Posterior cingulate gyrus (tissue), 11 donors: ENCODE data around the gene IFNGR2.
"Not testable (repeated sequence)": the region's sequence is repeated elsewhere in the genome, so short reads cannot be mapped to it uniquely, and the experiment has no call there.

Experiments used
- DNase-seq, 10 donors: peaks; one replicate each; pipeline versions ENCODE4 v3.0.0 to v3.0.0-alpha.2; 2020 to 2021; ENCODE audit warnings: mixed read lengths in 3 of 10
- intact Hi-C: fragments of 100-400 bp; cut with DNase I; formaldehyde crosslinking; loops from one replicate; pipeline ENCODE4 v1.15.1; 2023

The IFNGR2 gene, protein sequence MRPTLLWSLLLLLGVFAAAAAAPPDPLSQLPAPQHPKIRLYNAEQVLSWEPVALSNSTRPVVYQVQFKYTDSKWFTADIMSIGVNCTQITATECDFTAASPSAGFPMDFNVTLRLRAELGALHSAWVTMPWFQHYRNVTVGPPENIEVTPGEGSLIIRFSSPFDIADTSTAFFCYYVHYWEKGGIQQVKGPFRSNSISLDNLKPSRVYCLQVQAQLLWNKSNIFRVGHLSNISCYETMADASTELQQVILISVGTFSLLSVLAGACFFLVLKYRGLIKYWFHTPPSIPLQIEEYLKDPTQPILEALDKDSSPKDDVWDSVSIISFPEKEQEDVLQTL

GRCh38 chr21:33403128-33403785, at the start of gene IFNGR2:
Gene IFNGR2 (plus strand): TSS chr21:33403413. CDS start chr21:33403544, 131 bp downstream.
- intact Hi-C loops: no loop called here
- DNase-seq: peak in 4 of 10 donors; percentile 27 to 89 (median 29)

- intact Hi-C loops: no loop called here
Measured at GRCh38 chr21:33355355-33355754, 47.9 kb upstream of the IFNGR2 start.

DNA sequence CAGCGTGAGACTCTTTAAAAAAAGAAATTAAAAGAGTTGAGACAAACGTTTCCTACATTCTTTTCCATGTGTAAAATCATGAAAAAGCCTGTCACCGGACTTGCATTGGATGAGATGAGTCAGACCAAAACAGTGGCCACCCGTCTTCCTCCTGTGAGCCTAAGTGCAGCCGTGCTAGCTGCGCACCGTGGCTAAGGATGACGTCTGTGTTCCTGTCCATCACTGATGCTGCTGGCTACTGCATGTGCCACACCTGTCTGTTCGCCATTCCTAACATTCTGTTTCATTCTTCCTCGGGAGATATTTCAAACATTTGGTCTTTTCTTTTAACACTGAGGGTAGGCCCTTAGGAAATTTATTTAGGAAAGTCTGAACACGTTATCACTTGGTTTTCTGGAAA, 47.2 kb upstream of the IFNGR2 start:
- intact Hi-C loops: no loop called here
- DNase-seq: no peak

More at GRCh38 chr21:33355355-33355754, 47.9 kb upstream of the IFNGR2 start:
- DNase-seq: no peak

GRCh38 chr21:33357177-33357576, 46.0 kb upstream of the IFNGR2 start:
- intact Hi-C loops: no loop called here
- DNase-seq: no peak

DNA sequence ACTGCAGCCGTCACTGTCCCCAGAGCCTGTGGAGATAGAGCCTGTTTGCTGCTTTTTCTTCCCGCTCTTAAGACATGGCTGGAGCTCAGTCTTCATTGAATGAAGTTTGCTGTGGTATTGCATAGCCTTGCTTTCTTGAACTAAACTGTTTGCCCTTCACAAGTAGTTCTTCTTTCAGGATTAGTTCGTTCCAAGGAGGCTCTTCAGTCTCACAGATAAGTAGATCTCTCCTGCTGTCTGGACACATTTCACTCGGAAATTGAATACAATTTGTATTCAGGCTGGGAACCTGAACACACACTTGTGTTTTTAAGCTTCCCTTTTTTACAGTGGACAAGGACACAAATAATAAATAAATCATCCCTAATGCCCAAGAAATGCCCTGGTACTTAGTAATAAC, 43.8 kb upstream of the IFNGR2 start:
- no peak for DNase-seq
- intact Hi-C loops: no loop called here

DNA sequence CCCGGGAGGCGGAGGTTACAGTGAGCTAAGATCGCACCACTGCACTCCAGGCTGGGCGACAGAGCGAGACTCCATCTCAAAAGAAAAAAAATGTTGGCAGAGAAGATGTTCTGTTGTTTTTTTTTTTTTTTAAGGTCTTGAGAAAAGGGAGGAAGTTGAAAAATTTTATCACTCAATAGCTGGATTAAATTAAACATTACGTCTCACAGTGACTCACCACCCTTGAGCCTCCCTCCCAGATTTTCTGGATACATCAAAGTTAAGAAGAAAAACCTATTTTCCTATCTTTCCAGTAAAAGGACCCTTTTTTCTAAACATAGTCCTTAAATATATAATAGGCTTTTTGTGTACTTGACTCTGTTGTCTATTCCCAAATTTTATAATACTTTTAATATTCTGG, 42.9 kb upstream of the IFNGR2 start:
- no peak for DNase-seq
- intact Hi-C loops: loop anchor here (2.0 kb wide), 1 partner anchor 85 kb away; no protein-coding TSS in a partner anchor

- DNase-seq: peak; percentile 42 to 94 (median 76)
- intact Hi-C loops: loop anchor here (1.0 to 2.0 kb wide), 2 partner anchors 84 to 161 kb away; no protein-coding TSS in a partner anchor
Measured at GRCh38 chr21:33360881-33361602, 42.2 kb upstream of the IFNGR2 start.

- no peak for DNase-seq
- intact Hi-C loops: no loop called here
Measured at GRCh38 chr21:33362044-33362555, 41.1 kb upstream of the IFNGR2 start.

DNA sequence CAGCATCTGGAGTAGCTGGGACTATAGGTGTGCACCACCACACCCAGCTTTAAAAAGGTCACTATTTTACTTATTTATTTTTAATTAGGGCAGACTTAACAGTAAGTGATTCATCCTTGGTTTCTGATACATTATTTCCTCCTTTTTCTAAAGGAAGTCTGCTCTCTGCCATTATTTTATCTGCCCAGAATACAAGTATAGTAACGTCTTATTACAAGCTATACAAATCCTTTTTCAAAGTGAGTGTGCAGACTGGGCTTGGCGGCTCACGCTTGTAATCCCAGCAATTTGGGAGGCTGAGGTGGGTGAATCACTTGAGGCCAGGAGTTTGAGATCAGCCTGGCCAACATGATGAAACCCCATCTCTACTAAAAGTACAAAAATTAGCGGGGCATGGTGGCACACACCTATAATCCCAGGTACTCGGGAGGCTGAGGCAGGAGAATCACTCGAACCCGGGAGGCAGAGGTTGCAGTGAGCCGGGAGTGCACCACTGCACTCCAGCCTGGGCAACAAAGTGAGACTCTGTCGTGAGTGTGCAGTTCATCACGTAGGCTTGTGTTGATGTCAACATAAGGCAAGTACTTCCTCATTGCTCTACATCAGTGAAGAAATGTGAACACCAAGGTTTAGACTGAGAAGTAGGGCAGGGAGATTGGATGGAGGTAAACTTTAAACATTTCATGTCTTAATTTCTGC, 39.2 kb upstream of the IFNGR2 start:
- intact Hi-C loops, DNase-seq: not testable (repeated sequence)

DNA sequence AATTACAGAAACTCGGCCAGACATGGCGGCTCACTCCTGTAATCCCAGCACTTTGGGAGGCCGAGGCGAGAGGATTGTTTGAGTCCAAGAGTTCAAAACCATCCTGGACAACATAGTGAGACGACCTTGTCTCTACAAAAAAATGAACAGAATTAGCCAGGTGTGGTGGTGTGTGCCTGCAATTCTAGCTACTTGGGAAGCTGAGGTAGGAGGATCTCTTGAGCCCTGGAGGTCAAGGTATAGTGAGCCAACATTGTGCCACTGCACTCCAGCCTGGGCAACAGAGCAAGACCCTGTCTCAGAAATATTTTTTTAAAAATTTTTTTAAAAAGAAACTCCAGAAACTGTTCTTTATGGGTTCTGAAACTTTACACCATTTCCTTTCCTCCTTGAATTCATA, 38.4 kb upstream of the IFNGR2 start:
- no peak for DNase-seq
- intact Hi-C loops: no loop called here

DNA sequence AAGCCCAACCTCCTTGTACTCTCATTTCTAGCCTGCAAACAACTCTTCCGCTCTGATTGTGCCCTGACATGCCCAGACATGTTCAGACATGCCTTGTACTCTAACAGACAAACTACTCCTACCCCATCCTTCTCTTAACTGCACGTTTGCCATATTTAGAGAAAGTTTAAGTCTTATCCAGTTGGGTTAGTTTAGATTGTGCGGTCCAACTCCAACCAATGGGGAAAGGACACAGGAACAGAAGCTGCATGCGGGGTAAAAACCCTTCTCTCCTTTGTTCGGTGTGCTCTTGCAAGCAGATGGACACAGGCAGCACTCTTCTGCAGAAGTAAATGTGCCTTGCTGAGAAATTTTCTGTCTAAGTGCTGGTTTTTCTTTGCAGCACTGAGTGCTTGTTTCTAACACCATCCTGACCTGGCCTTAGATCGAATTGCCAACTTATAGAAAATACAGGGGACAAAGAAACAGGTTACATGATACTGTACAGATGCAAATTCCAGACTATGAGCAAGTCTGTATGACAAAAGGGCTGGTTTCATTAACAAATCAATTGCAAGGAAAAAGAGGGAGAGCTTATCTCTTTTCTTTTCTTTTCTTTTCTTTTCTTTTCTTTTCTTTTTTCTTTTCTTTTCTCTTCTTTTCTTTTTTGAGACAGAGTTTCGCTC, 35.8 kb upstream of the IFNGR2 start:
- intact Hi-C loops: no loop called here
- DNase-seq: no peak

GRCh38 chr21:33368124-33368523, 35.1 kb upstream of the IFNGR2 start:
- DNase-seq: no peak
- intact Hi-C loops: no loop called here

- no peak for DNase-seq
- intact Hi-C loops: no loop called here
Measured at GRCh38 chr21:33368576-33368975, 34.6 kb upstream of the IFNGR2 start.

GRCh38 chr21:33369586-33369985, 33.6 kb upstream of the IFNGR2 start:
- intact Hi-C loops: no loop called here
- no peak for DNase-seq

DNA sequence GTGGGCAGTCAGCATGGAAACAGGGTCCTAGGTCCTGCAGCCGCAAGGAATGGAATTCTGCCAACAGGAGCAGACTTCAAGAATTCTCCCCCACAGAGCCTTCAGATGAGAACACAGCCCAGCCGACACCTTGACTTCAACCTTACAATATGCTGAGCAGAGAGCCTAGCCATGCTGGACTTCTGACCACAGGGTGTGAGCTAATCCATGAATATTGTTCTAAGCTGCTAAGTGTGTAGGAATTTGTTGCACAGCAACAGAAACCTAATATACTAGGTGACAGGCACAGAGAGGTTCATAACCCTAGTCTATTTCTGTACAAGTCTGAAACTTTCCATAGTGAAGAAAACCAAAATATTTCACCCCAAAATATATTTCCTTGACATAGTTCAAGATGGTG, 32.9 kb upstream of the IFNGR2 start:
- DNase-seq: no peak
- intact Hi-C loops: no loop called here

GRCh38 chr21:33371366-33371765, 31.8 kb upstream of the IFNGR2 start:
- intact Hi-C loops: no loop called here
- DNase-seq: no peak

DNA sequence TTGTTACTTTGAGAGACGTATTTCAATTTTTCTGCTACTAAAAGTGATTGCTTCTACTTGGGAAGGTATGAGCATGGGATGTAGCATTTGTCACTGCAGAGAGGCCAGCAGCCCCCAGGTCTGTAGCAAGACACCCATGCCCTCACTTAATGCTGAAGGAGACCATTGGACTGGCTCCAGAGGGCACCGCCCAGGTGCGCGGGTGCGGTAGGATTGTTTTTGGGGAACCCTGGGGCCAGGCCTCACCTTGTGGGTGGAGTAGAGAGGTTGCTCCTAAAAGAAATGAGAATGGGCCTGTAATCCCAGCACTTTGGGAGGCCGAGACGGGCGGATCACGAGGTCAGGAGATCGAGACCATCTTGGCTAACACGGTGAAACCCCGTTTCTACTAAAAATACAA, 30.6 kb upstream of the IFNGR2 start:
- intact Hi-C loops: no loop called here
- no peak for DNase-seq

GRCh38 chr21:33373451-33373850, 29.8 kb upstream of the IFNGR2 start:
- intact Hi-C loops: no loop called here

GRCh38 chr21:33374080-33374449, 29.1 kb upstream of the IFNGR2 start:
- intact Hi-C loops: loop anchor here (2.0 kb wide), 1 partner anchor 75 kb away; no protein-coding TSS in a partner anchor
- DNase-seq: no peak

More at GRCh38 chr21:33373451-33373850, 29.8 kb upstream of the IFNGR2 start:
- no peak for DNase-seq
